Endodermal cell (in vitro differentiated cells): ENCODE data around the gene BACH2. TPM values are rescaled to one million over a fixed set of nuclear protein-coding genes. Genes with fewer than 3 reads are reported as not detected.

Experiments used
- DNase-seq: peaks from one replicate; pipeline ENCODE4 v3.0.0-alpha.2; 2017
- H3K27ac ChIP-seq: 2 replicates; pipeline ENCODE4 v1.5.1; 2013; ENCODE audit warnings: mild to moderate bottlenecking, low read depth, low read length, moderate library complexity
- H3K27me3 ChIP-seq: 2 replicates; pipeline ENCODE4 v1.6.1; 2013; ENCODE audit warnings: mild to moderate bottlenecking, low read length, moderate library complexity; ENCODE audit not compliant: insufficient read depth, control insufficient read depth, poor library complexity, severe bottlenecking
- H3K36me3 ChIP-seq: 2 replicates; pipeline ENCODE4 v1.7.0; 2013; ENCODE audit warnings: mild to moderate bottlenecking, low read length, moderate library complexity; ENCODE audit not compliant: control insufficient read depth, insufficient read depth
- H3K4me1 ChIP-seq: one replicate; pipeline ENCODE4 v1.7.0; 2013; ENCODE audit warnings: low read length; ENCODE audit not compliant: control insufficient read depth, insufficient read depth
- H3K4me3 ChIP-seq: 2 replicates; pipeline ENCODE4 v1.5.1; 2013; ENCODE audit warnings: mild to moderate bottlenecking, low read length, moderate library complexity
- H3K9ac ChIP-seq: 2 replicates; pipeline ENCODE4 v1.6.1; 2013; ENCODE audit warnings: mild to moderate bottlenecking, low read length, moderate library complexity; ENCODE audit not compliant: poor library complexity, severe bottlenecking; ENCODE audit errors: extremely low read depth
- H3K9me3 ChIP-seq: 2 replicates; pipeline ENCODE4 v1.6.1; 2013; ENCODE audit warnings: mild to moderate bottlenecking, low read length, moderate library complexity; ENCODE audit not compliant: control insufficient read depth
- H3K27ac Mint-ChIP-seq: 2 replicates; pipeline ENCODE4 v1.8.0; 2020; ENCODE audit warnings: mixed read lengths
- H3K27me3 Mint-ChIP-seq: 2 replicates; pipeline ENCODE4 v1.8.0; 2021; ENCODE audit warnings: mild to moderate bottlenecking, mixed read lengths; ENCODE audit not compliant: insufficient read depth
- H3K36me3 Mint-ChIP-seq: 2 replicates; pipeline ENCODE4 v1.8.0; 2020; ENCODE audit warnings: low read depth, mixed read lengths
- H3K4me1 Mint-ChIP-seq: 2 replicates; pipeline ENCODE4 v1.8.0; 2020; ENCODE audit warnings: mixed read lengths
- H3K4me3 Mint-ChIP-seq: 2 replicates; pipeline ENCODE4 v1.8.0; 2020; ENCODE audit warnings: mild to moderate bottlenecking, moderate library complexity, mixed read lengths
- H3K9me3 Mint-ChIP-seq: 2 replicates; pipeline ENCODE4 v1.8.0; 2020; ENCODE audit warnings: mild to moderate bottlenecking, mixed read lengths
- WGBS, 2 experiments: methylation state at CpG; one replicate each; pipeline versions ENCODE4 v1.1.5 to v1.1.7; 2013; ENCODE audit warnings: missing lambda C conversion rate in 2 of 2, mixed read lengths in 1 of 2; ENCODE audit not compliant: insufficient coverage in 1 of 2, insufficient read length in 1 of 2; 5-methylcytosine and 5-hydroxymethylcytosine counted together
- total RNA-seq, 2 donors: library from RNA; stranded (reverse); fragmentation: NEBNext Ultra II Directional in 1 of 2; extraction: Animal tissue kit (Norgen Biotek cat#: 25700) in 1 of 2; gene quantifications; 2 replicates in 1 of 2; 3 replicates in 1 of 2; pipeline ENCODE4 v1.2.1, GENCODE V29; 2021
- TF ChIP-seq, protein P1 (sequence below): fragments of 200-600 bp; sonication (generic); conservative IDR thresholded peaks from 2 replicates; pipeline ENCODE4 v1.5.0; 2021; ENCODE audit warnings: antibody characterized with exemption, mild to moderate bottlenecking

Gene BACH2
- total RNA-seq, 2 donors from 2014 or later, result 11.0 to 22.3 TPM

GRCh38 chr6:90227213-90227612 lies 69.4 kb downstream of the BACH2 start:
- Histone ChIP-seq H3K27me3 (no peaks in the 10 kb centered on the region), H3K27ac (peak overlapping the region; percentile 86), H3K4me3 (no peak overlapping the region), H3K9ac (no peak overlapping the region), H3K36me3 (peaks cover 6% of the 10 kb centered on the region), H3K9me3 (peaks cover 21% of the 10 kb centered on the region), H3K4me1 (peaks cover 3% of the 10 kb centered on the region)
- TF ChIP-seq, protein P1, sequence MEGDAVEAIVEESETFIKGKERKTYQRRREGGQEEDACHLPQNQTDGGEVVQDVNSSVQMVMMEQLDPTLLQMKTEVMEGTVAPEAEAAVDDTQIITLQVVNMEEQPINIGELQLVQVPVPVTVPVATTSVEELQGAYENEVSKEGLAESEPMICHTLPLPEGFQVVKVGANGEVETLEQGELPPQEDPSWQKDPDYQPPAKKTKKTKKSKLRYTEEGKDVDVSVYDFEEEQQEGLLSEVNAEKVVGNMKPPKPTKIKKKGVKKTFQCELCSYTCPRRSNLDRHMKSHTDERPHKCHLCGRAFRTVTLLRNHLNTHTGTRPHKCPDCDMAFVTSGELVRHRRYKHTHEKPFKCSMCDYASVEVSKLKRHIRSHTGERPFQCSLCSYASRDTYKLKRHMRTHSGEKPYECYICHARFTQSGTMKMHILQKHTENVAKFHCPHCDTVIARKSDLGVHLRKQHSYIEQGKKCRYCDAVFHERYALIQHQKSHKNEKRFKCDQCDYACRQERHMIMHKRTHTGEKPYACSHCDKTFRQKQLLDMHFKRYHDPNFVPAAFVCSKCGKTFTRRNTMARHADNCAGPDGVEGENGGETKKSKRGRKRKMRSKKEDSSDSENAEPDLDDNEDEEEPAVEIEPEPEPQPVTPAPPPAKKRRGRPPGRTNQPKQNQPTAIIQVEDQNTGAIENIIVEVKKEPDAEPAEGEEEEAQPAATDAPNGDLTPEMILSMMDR, result no peak
- no peak for DNase-seq
- H3K27ac Mint-ChIP-seq, result no peak overlapping the region
- H3K4me3 Mint-ChIP-seq, result no peak overlapping the region
- peaks cover 12% of the 10 kb centered on the region for H3K9me3 Mint-ChIP-seq
- 58 to 83% methylated on average over 3 to 6 of the region's 6 CpGs for WGBS, 2 experiments
- no peaks in the 10 kb centered on the region for H3K27me3 Mint-ChIP-seq
- H3K4me1 Mint-ChIP-seq, result peaks cover 12% of the 10 kb centered on the region
- H3K36me3 Mint-ChIP-seq, result peaks cover 13% of the 10 kb centered on the region

DNA sequence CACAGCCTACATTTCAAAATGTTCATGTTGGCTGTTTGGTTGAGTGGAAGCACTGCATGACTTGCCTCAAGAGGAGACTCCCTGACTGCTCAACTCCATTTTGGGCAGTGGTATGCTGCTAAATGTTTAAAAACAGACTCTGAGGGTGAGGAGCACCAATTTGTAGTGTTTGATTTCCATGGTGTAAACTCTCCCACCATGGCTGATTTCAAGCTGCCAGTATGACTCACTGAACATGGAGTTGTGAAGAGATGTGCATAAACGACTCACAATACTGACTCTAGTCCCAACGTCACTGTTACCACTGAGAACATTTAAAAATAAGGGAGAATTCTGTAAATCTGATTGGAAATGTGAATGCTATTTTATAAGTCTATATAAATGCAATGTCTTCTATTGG lies 70.4 kb downstream of the BACH2 start:
- H3K4me3 ChIP-seq, result no peak overlapping the region
- peaks cover 12% of the 10 kb centered on the region for H3K4me1 Mint-ChIP-seq
- peaks cover 6% of the 10 kb centered on the region for H3K36me3 ChIP-seq
- TF ChIP-seq, protein P1, result no peak
- no peak overlapping the region for H3K9ac ChIP-seq
- peaks cover 12% of the 10 kb centered on the region for H3K9me3 Mint-ChIP-seq
- peaks cover 3% of the 10 kb centered on the region for H3K4me1 ChIP-seq
- H3K27me3 Mint-ChIP-seq, result no peaks in the 10 kb centered on the region
- peaks cover 23% of the 10 kb centered on the region for H3K9me3 ChIP-seq
- peaks cover 15% of the 10 kb centered on the region for H3K36me3 Mint-ChIP-seq
- 82% methylated on average over 2 of the region's 2 CpGs; no CpG with 5 or more reads in 1 of the 2 experiments for WGBS, 2 experiments
- H3K27ac Mint-ChIP-seq, result no peak overlapping the region
- H3K27me3 ChIP-seq, result no peaks in the 10 kb centered on the region
- H3K4me3 Mint-ChIP-seq, result no peak overlapping the region
- H3K27ac ChIP-seq, result no peak overlapping the region
- DNase-seq, result no peak

GRCh38 chr6:90224196-90224595 lies 72.4 kb downstream of the BACH2 start:
- 85% methylated on average over 1 of the region's 1 CpG; no CpG with 5 or more reads in 1 of the 2 experiments for WGBS, 2 experiments
- TF ChIP-seq, protein P1, result no peak
- peaks cover 15% of the 10 kb centered on the region for H3K36me3 Mint-ChIP-seq
- H3K27ac Mint-ChIP-seq, result no peak overlapping the region
- Histone ChIP-seq H3K4me3 (peak overlapping the region; percentile 29), H3K27me3 (no peaks in the 10 kb centered on the region), H3K9me3 (peaks cover 23% of the 10 kb centered on the region), H3K9ac (no peak overlapping the region), H3K4me1 (peaks cover 20% of the 10 kb centered on the region), H3K36me3 (peaks cover 4% of the 10 kb centered on the region), H3K27ac (no peak overlapping the region)
- H3K9me3 Mint-ChIP-seq, result peaks cover 12% of the 10 kb centered on the region
- H3K27me3 Mint-ChIP-seq, result no peaks in the 10 kb centered on the region
- H3K4me1 Mint-ChIP-seq, result peaks cover 9% of the 10 kb centered on the region
- no peak overlapping the region for H3K4me3 Mint-ChIP-seq
- no peak for DNase-seq
